ENCODE measurements around the gene OTP.

The OTP gene

GRCh38 chr5:77637998-77638762 lies at the start of gene OTP:
Gene OTP (minus strand): TSS chr5:77638713. CDS start chr5:77638549, 164 bp downstream.
- DNase-seq: no peak

- DNase-seq: no peak
Measured at GRCh38 chr5:77683171-77683732, 44.7 kb upstream of the OTP start.

GRCh38 chr5:77670526-77670925 lies 32.0 kb upstream of the OTP start:
- DNase-seq: no peak

- DNase-seq: no peak
Measured at GRCh38 chr5:77669677-77670076, 31.2 kb upstream of the OTP start.

GRCh38 chr5:77663090-77663863 lies 24.8 kb upstream of the OTP start:
- DNase-seq: no peak

- no peak for DNase-seq
Measured at GRCh38 chr5:77662635-77663034, 24.1 kb upstream of the OTP start.

GRCh38 chr5:77658662-77659061 lies 20.1 kb upstream of the OTP start:
- DNase-seq: no peak

- no peak for DNase-seq
Measured at GRCh38 chr5:77651343-77651742, 12.8 kb upstream of the OTP start.

GRCh38 chr5:77650686-77651085 lies 12.2 kb upstream of the OTP start:
- DNase-seq: no peak

GRCh38 chr5:77649776-77650175 lies 11.3 kb upstream of the OTP start:
- DNase-seq: no peak

- no peak for DNase-seq
Measured at GRCh38 chr5:77645995-77646639, 7.6 kb upstream of the OTP start.

- DNase-seq: peak in 1 of 2 donors; percentile 23
Measured at GRCh38 chr5:77645158-77645994, 6.9 kb upstream of the OTP start.

- DNase-seq: no peak
Measured at GRCh38 chr5:77644371-77645157, 6.1 kb upstream of the OTP start.

- no peak for DNase-seq
Measured at GRCh38 chr5:77643654-77644370, 5.3 kb upstream of the OTP start.

GRCh38 chr5:77642738-77643653 lies 4.5 kb upstream of the OTP start:
- DNase-seq: no peak

GRCh38 chr5:77641963-77642737 lies 3.6 kb upstream of the OTP start:
- no peak for DNase-seq

GRCh38 chr5:77641397-77641943 lies 3.0 kb upstream of the OTP start:
- DNase-seq: no peak

- DNase-seq: no peak
Measured at GRCh38 chr5:77640589-77641396, 2.3 kb upstream of the OTP start.

Data from CD4-positive, alpha-beta T cell treated with Interleukin-4 for 1 hour (primary cell).